IPS-18a (cell line): ENCODE results near the gene ALAS2.

Source experiments
- H3K27ac ChIP-seq: one replicate; pipeline ENCODE4 v1.5.1; 2013; ENCODE audit warnings: low read length
- H3K27me3 ChIP-seq: one replicate; pipeline ENCODE4 v1.6.1; 2013; ENCODE audit warnings: mild to moderate bottlenecking, low read length; ENCODE audit not compliant: control insufficient read depth, insufficient read depth
- H3K36me3 ChIP-seq: one replicate; pipeline ENCODE4 v1.6.1; 2013; ENCODE audit warnings: low read depth, low read length; ENCODE audit not compliant: control insufficient read depth
- H3K4me1 ChIP-seq: one replicate; pipeline ENCODE4 v1.6.1; 2013; ENCODE audit warnings: low read depth, low read length; ENCODE audit not compliant: control insufficient read depth
- H3K4me3 ChIP-seq: one replicate; pipeline ENCODE4 v1.5.1; 2013; ENCODE audit warnings: low read length
- H3K9ac ChIP-seq: one replicate; pipeline ENCODE4 v1.6.1; 2013; ENCODE audit warnings: mild to moderate bottlenecking, low read length, moderate library complexity
- H3K9me3 ChIP-seq: one replicate; pipeline ENCODE4 v1.6.1; 2013; ENCODE audit warnings: low read depth, low read length; ENCODE audit not compliant: control insufficient read depth

Gene ALAS2

DNA sequence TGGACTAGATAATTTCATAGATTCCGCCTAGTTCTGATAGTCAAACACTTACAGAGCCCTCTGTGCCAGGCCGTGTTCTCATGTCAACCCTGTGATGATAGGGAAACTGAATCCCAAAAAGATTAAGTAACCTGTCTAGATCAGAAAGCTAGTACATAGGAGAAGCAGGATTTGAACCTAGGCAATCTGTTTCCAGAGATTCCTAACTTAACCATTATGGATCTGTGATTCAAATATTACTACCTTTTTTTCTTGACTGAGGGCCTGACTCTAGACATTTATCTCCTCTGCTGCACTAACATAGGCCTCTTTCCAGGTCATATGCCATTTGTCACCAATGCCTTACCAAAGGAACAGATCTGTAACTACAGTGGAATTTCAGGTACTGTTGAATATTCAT is 1.5 kb downstream of the ALAS2 start:
- Histone ChIP-seq H3K4me1 (no peaks in the 10 kb centered on the region), H3K36me3 (no peaks in the 10 kb centered on the region), H3K27me3 (no peaks in the 10 kb centered on the region), H3K9me3 (peaks cover 23% of the 10 kb centered on the region), H3K9ac (no peak overlapping the region), H3K27ac (no peak overlapping the region), H3K4me3 (no peak overlapping the region)

DNA sequence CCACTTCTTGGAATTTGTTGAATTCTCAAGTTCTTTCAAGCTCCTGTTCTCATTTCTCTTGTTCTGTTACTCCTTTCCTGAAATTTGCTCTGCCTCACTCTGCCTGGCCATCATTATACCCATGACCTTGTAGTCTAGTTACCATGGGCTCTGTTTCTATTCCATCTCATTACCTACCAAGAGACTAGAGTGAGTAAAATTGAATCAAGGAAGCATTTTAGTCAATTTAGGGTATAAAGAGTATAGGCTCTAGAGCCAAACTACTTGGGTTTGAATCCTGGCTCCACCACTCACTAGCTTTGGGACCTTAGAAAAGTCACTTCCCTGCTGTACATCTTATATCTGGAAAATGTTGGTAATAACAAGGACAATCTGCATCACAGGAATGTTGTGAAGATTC is 2.2 kb downstream of the ALAS2 start:
- Histone ChIP-seq H3K9me3 (peaks cover 23% of the 10 kb centered on the region), H3K9ac (no peak overlapping the region), H3K4me1 (no peaks in the 10 kb centered on the region)

DNA sequence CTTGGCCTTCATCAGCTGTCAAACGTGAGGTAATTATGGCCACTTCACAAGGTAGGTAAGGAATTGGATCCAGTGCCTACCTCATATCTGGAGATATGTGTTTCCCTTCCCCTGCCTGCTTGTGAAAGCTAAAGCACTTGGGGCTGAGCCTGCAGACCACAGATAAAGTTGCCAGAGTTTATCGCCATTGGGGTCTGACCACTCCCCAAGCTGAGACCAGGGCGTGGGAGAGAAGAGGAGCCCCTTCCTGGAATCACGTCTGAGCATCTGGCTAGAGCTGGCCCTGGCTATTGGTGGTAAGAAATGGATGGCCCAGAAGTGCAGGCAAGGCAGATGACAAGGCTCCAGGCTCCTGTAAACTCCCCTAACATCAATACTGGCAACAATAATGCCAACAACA is 2.7 kb downstream of the ALAS2 start:
- H3K4me3 ChIP-seq, result no peak overlapping the region
- H3K27me3 ChIP-seq, result no peaks in the 10 kb centered on the region
- H3K27ac ChIP-seq, result no peak overlapping the region
- H3K9ac ChIP-seq, result no peak overlapping the region
- peaks cover 23% of the 10 kb centered on the region for H3K9me3 ChIP-seq
- H3K4me1 ChIP-seq, result no peaks in the 10 kb centered on the region
- H3K36me3 ChIP-seq, result no peaks in the 10 kb centered on the region

More for the DNA sequence above, 2.2 kb downstream of the ALAS2 start:
- no peaks in the 10 kb centered on the region for H3K36me3 ChIP-seq
- no peak overlapping the region for H3K4me3 ChIP-seq
- H3K27ac ChIP-seq, result no peak overlapping the region
- no peaks in the 10 kb centered on the region for H3K27me3 ChIP-seq

DNA sequence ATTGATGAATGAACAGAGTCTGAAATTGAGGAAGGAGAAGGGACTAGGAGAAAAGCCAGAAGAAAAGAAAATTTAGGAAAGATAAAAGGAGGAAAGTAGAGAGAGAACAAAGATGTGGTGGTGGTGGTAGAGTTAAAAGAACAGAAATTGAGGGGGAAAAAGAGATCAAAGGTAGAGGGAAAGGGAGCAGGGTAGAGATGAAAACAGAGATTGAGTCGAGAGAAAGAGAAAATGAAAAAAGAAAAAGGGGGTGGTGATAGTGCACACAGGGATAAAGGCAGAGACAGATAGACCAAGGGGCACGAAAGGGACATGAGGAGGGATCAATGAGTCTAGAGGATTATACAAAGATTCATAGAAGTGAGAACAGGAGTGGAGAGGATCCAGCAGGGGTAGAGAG is 3.9 kb downstream of the ALAS2 start:
- Histone ChIP-seq H3K9me3 (peaks cover 22% of the 10 kb centered on the region), H3K27me3 (no peaks in the 10 kb centered on the region), H3K36me3 (no peaks in the 10 kb centered on the region), H3K9ac (no peak overlapping the region), H3K4me1 (no peaks in the 10 kb centered on the region), H3K27ac (no peak overlapping the region), H3K4me3 (no peak overlapping the region)

DNA sequence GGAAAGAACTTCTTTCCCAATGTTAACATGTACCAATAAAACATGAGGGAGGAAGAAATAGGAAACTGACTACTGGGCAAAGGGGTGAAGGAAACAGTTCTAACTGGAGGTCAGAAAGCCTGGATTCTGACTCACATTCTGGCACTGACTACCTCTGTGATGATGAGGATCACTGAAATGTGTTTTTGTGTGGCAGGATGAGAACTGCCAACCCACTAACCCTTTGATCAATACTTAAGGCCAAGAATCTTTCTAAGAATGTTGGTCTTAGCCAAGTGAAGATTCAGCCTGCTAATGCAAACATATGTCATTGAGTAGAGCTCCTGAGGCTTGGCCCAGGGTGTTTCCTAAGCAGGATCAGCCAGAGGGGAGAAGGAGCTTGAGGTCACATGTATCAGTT is 4.6 kb downstream of the ALAS2 start:
- Histone ChIP-seq H3K36me3 (no peaks in the 10 kb centered on the region), H3K27me3 (no peaks in the 10 kb centered on the region), H3K4me3 (no peak overlapping the region), H3K9ac (no peak overlapping the region), H3K9me3 (peaks cover 24% of the 10 kb centered on the region), H3K27ac (no peak overlapping the region), H3K4me1 (no peaks in the 10 kb centered on the region)

DNA sequence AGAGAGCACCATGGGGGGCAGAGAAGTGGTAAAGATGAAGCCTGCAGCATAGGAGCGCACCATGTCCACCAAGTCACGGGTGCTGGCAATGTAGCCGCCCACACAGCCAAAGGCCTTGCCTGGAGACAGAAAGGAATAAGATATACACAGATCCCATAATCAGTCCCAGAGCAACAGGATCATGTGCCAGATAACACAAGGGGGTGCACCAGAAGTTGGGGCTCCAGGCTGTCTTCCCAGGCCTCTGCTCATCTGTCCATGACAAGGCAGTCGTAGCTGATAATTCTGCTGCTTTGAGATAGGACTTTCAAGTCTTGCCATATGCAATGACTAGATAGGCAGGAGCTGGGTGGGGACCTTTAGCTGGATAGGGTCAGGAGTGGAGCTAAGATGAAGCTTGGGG is 15.9 kb downstream of the ALAS2 start:
- H3K27ac ChIP-seq, result no peak overlapping the region
- peaks cover 7% of the 10 kb centered on the region for H3K9me3 ChIP-seq
- no peaks in the 10 kb centered on the region for H3K27me3 ChIP-seq
- H3K4me1 ChIP-seq, result no peaks in the 10 kb centered on the region
- H3K36me3 ChIP-seq, result no peaks in the 10 kb centered on the region
- no peak overlapping the region for H3K4me3 ChIP-seq
- H3K9ac ChIP-seq, result no peak overlapping the region

DNA sequence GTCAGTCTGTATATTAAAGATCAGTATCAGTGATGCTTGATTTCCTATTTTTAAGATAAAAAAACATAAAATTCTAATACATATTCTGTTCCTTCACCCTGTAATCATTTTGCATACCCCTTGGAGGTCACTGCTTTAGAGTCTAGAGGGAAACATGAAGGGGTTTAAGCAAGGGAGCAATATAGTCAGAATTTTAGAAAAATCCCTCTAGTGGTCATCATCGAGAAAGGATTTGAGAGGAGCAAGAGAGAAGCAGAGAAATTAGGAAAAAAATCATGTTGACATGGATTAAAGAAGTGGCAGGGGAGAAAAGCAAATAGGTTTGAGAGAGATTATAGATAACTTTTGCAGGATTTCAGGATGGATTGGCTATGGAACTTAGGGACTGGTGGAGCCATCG is 19.5 kb downstream of the ALAS2 start:
- Histone ChIP-seq H3K27me3 (no peaks in the 10 kb centered on the region), H3K27ac (no peak overlapping the region)

DNA sequence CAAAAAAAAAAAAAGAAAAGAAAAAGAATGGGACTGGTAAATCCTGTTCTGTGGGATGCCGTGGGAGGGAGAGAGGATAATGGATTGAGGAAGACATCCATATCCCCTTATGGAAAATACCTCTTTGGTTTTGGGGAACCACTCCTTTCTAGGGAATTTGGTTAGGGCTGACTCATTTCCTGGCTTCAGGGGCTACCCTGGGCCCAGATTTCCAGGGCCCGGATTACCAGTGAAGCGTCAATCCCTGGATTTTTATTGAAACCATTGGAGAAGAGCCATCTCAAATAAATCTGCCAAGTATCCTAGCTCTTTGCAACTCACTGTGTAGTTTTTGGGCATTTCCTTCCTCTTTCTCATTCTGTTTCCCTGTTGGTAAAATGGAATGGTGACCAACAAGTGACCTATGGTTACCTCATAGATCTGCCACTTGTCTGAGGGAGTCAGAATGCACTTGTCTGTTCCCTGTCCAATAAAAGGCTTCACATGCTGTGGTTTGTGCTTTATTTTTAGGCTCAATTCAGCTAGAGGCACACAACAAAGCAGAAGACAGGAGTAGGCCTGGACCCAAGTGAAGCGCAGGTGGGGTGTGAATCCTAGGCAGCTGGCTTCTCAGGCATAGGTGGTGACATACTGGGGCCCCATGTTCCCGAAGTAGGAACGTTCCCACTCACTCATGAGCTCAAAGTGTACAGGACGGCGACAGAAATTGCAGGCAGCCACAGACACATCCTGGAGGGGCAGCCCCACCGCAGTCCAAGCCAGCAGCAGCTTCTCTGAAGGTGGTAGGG is 22.0 kb downstream of the ALAS2 start:
- H3K36me3 ChIP-seq, result peaks cover 24% of the 10 kb centered on the region
- H3K27ac ChIP-seq, result no peak overlapping the region
- H3K9me3 ChIP-seq, result peaks cover 7% of the 10 kb centered on the region
- H3K4me1 ChIP-seq, result no peaks in the 10 kb centered on the region
- H3K9ac ChIP-seq, result no peak overlapping the region
- H3K27me3 ChIP-seq, result no peaks in the 10 kb centered on the region
- no peak overlapping the region for H3K4me3 ChIP-seq

More for the DNA sequence above, 19.5 kb downstream of the ALAS2 start:
- no peaks in the 10 kb centered on the region for H3K4me1 ChIP-seq
- H3K9ac ChIP-seq, result no peak overlapping the region
- peaks cover under 1% of the 10 kb centered on the region for H3K36me3 ChIP-seq
- H3K4me3 ChIP-seq, result no peak overlapping the region
- H3K9me3 ChIP-seq, result peaks cover 7% of the 10 kb centered on the region

DNA sequence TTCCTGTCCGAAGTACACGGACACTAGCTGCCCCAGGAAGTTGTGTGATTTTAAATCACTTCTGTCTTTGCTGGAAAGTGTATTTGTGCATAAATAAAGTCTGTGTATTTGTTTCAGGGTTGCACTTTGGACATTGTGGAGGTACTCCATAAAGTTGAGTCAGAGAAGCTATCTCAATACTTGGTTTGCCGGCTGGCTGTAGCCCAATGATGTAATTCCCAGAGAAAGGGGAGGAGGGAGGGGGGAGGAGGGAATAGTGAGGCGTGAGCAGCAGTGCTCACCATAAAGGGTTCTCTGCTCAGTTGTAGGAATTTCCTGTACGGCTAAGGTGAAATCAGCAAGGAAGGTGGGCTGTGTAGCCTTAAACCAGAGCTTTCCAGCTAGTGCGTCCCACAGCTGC is 23.1 kb downstream of the ALAS2 start:
- no peak overlapping the region for H3K27ac ChIP-seq
- H3K36me3 ChIP-seq, result peaks cover 29% of the 10 kb centered on the region
- H3K9ac ChIP-seq, result no peak overlapping the region

DNA sequence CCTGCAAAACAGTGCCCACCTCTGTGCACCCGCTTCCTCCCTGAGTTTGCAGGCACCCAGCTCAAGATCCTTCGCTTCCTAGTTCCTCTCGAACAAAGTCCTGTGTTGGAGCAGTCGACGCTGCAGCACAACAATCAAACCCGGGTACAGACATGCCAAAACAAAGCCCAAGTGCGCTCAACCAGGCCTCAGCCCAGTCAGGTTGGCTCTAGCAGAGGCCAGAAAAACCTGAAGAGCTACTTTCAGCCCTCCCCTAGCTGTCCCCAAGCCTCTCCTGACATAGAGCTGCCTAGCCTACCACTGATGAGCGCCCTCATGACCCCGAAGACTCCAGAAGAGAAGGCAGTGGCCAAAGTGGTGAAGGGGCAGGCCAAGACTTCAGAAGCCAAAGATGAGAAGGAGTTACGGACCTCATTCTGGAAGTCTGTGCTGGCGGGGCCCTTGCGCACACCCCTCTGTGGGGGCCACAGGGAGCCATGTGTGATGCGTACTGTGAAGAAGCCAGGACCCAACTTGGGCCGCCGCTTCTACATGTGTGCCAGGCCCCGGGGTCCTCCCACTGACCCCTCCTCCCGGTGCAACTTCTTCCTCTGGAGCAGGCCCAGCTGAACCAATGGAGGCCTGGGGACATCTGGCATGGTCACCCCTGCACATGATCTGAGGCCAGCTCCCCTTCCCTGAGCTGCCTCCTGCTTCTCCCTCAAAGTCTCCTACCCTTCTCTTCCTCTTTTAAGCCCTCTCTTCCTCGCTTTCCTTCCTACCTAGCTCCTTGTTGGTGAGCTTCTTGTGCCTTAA is 23.8 kb downstream of the ALAS2 start:
- no peaks in the 10 kb centered on the region for H3K4me1 ChIP-seq
- no peak overlapping the region for H3K27ac ChIP-seq
- H3K9me3 ChIP-seq, result peaks cover 8% of the 10 kb centered on the region
- peaks cover 33% of the 10 kb centered on the region for H3K36me3 ChIP-seq
- H3K4me3 ChIP-seq, result no peak overlapping the region
- no peak overlapping the region for H3K9ac ChIP-seq
- H3K27me3 ChIP-seq, result no peaks in the 10 kb centered on the region

More for the DNA sequence above, 23.1 kb downstream of the ALAS2 start:
- Histone ChIP-seq H3K4me3 (no peak overlapping the region), H3K9me3 (peaks cover 5% of the 10 kb centered on the region), H3K27me3 (no peaks in the 10 kb centered on the region), H3K4me1 (no peaks in the 10 kb centered on the region)

DNA sequence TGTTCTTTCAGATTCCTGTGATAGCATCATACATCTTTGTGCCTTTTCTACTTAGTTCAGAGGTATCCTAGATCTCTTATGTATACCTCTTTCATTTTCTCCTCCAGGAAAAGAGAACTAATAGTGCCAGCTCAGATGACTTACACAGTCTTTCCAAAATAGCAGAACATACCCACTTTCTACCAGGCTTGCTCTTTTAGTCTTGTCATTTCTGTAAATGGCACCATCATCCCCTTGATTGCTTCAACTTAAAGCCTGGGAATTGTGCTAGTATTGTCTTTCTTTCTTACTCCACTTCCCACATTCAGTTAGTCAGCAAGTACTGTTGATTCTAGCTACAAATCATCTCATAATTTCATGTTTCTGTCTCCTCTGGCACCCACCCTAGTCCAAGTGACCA is 25.5 kb downstream of the ALAS2 start:
- no peak overlapping the region for H3K4me3 ChIP-seq
- H3K27ac ChIP-seq, result no peak overlapping the region
- H3K4me1 ChIP-seq, result no peaks in the 10 kb centered on the region
- no peak overlapping the region for H3K9ac ChIP-seq
- H3K27me3 ChIP-seq, result no peaks in the 10 kb centered on the region
- H3K9me3 ChIP-seq, result peaks cover 8% of the 10 kb centered on the region
- peaks cover 34% of the 10 kb centered on the region for H3K36me3 ChIP-seq
